Measurements from ENCODE around the gene AGBL4. TPM values are rescaled to one million over a fixed set of nuclear protein-coding genes. Genes with fewer than 3 reads are reported as not detected.

AGBL4 gene
- total RNA-seq, 1 donor from 2014 or later: 0.39 TPM

- Mint-ChIP-seq H3K27me3 (no peaks in the 10 kb centered on the region), H3K4me3 (no peak overlapping the region), H3K9me3 (peaks cover 10% of the 10 kb centered on the region), H3K36me3 (no peaks in the 10 kb centered on the region), H3K27ac (no peak overlapping the region), H3K4me1 (ENCODE audit: unreplicated experiment) (no peaks in the 10 kb centered on the region)
- no peak for DNase-seq (ENCODE audit: extremely low spot score, unreplicated experiment)
- TF ChIP-seq CTCF (conservative IDR thresholded peaks at IDR 0.05): no peak
Measured at GRCh38 chr1:49435291-49435690, 588.5 kb downstream of the AGBL4 start.

- Mint-ChIP-seq H3K27me3 (no peaks in the 10 kb centered on the region), H3K36me3 (no peaks in the 10 kb centered on the region), H3K4me1 (ENCODE audit: unreplicated experiment) (no peaks in the 10 kb centered on the region), H3K9me3 (peaks cover 17% of the 10 kb centered on the region), H3K4me3 (no peak overlapping the region), H3K27ac (no peak overlapping the region)
- no peak for DNase-seq (ENCODE audit: extremely low spot score, unreplicated experiment)
- TF ChIP-seq CTCF (conservative IDR thresholded peaks at IDR 0.05): no peak
Measured at GRCh38 chr1:49424782-49425181, 599.0 kb downstream of the AGBL4 start.

- TF ChIP-seq CTCF (conservative IDR thresholded peaks at IDR 0.05): no peak
- no peak overlapping the region for H3K27ac Mint-ChIP-seq
- no peaks in the 10 kb centered on the region for H3K4me1 Mint-ChIP-seq (ENCODE audit: unreplicated experiment)
- H3K27me3 Mint-ChIP-seq: no peaks in the 10 kb centered on the region
- no peak for DNase-seq (ENCODE audit: extremely low spot score, unreplicated experiment)
- peaks cover 5% of the 10 kb centered on the region for H3K9me3 Mint-ChIP-seq
- H3K36me3 Mint-ChIP-seq: no peaks in the 10 kb centered on the region
- no peak overlapping the region for H3K4me3 Mint-ChIP-seq
Measured at GRCh38 chr1:49416758-49417157, 607.0 kb downstream of the AGBL4 start.

GRCh38 chr1:49408346-49408745, 615.4 kb downstream of the AGBL4 start:
- no peaks in the 10 kb centered on the region for H3K36me3 Mint-ChIP-seq
- TF ChIP-seq CTCF (conservative IDR thresholded peaks at IDR 0.05): no peak

GRCh38 chr1:49397086-49397485, 626.7 kb downstream of the AGBL4 start:
- no peak overlapping the region for H3K27ac Mint-ChIP-seq
- no peaks in the 10 kb centered on the region for H3K9me3 Mint-ChIP-seq
- no peaks in the 10 kb centered on the region for H3K27me3 Mint-ChIP-seq

More at GRCh38 chr1:49408346-49408745, 615.4 kb downstream of the AGBL4 start:
- H3K27ac Mint-ChIP-seq: no peak overlapping the region
- no peak for DNase-seq (ENCODE audit: extremely low spot score, unreplicated experiment)
- no peaks in the 10 kb centered on the region for H3K4me1 Mint-ChIP-seq (ENCODE audit: unreplicated experiment)
- no peak overlapping the region for H3K4me3 Mint-ChIP-seq
- H3K9me3 Mint-ChIP-seq: peaks cover 5% of the 10 kb centered on the region
- H3K27me3 Mint-ChIP-seq: no peaks in the 10 kb centered on the region

More at GRCh38 chr1:49397086-49397485, 626.7 kb downstream of the AGBL4 start:
- no peak for TF ChIP-seq CTCF (conservative IDR thresholded peaks at IDR 0.05)
- Mint-ChIP-seq H3K4me3 (no peak overlapping the region), H3K36me3 (no peaks in the 10 kb centered on the region), H3K4me1 (ENCODE audit: unreplicated experiment) (no peaks in the 10 kb centered on the region)
- DNase-seq (ENCODE audit: extremely low spot score, unreplicated experiment): no peak
